H1 (cell line): ENCODE results near the gene ARAP2. TPM values are rescaled to one million over a fixed set of nuclear protein-coding genes. Genes with fewer than 3 reads are reported as not detected.

Experiments
- CTCF ChIA-PET: fragments of 300-600 bp; sonication (Branson Sonifier 250); formaldehyde crosslinking; loops from one replicate; lab custom pipeline; 2021; ENCODE audit not compliant: partially characterized antibody; lab: Charles Lee
- POLR2A ChIA-PET: fragments of 300-600 bp; sonication (Branson Sonifier 250); formaldehyde crosslinking; loops from one replicate; lab custom pipeline; 2021; ENCODE audit warnings: inconsistent platforms; ENCODE audit not compliant: partially characterized antibody; lab: Charles Lee
- DNase-seq, 2 experiments: peaks; one replicate each; pipeline versions ENCODE4 v3.0.0 to v3.0.0-alpha.2; 2010 to 2022; ENCODE audit warnings: low spot score in 2 of 2, low read depth in 1 of 2, mixed read lengths in 1 of 2
- FAIRE-seq: peaks from 2 replicates; lab custom pipeline; 2011; peaks lifted over from hg19 to GRCh38; lab: Jason Lieb, UNC
- H2AFZ ChIP-seq: 2 replicates; pipeline ENCODE4 v1.8.1; 2012; ENCODE audit warnings: low read length, inconsistent platforms
- H2AK5ac ChIP-seq: 2 replicates; pipeline ENCODE4 v1.6.1; 2013; ENCODE audit warnings: low read depth, low read length
- H2BK120ac ChIP-seq: replicated peaks from 2 replicates; pipeline ENCODE3; 2013; ENCODE audit warnings: low read depth, low read length, inconsistent platforms
- H2BK12ac ChIP-seq: 2 replicates; pipeline ENCODE4 v1.6.1; 2013; ENCODE audit warnings: low read depth, low read length
- H2BK15ac ChIP-seq: 2 replicates; pipeline ENCODE4 v1.6.1; 2013; ENCODE audit warnings: low read length
- H2BK20ac ChIP-seq: 2 replicates; pipeline ENCODE4 v1.6.1; 2013; ENCODE audit warnings: low read length
- H2BK5ac ChIP-seq: 2 replicates; pipeline ENCODE4 v1.6.1; 2013; ENCODE audit warnings: low read depth, low read length
- H3K14ac ChIP-seq: 2 replicates; pipeline ENCODE4 v1.6.1; 2013; ENCODE audit warnings: inconsistent platforms; ENCODE audit not compliant: insufficient read length
- H3K18ac ChIP-seq: 2 replicates; pipeline ENCODE4 v1.6.1; 2013; ENCODE audit warnings: low read length; ENCODE audit errors: extremely low read depth
- H3K23ac ChIP-seq: 2 replicates; pipeline ENCODE4 v1.6.1; 2013; ENCODE audit warnings: inconsistent platforms; ENCODE audit not compliant: insufficient read length
- H3K23me2 ChIP-seq: 2 replicates; pipeline ENCODE4 v1.6.1; 2013; ENCODE audit warnings: low read depth, low read length
- H3K27ac ChIP-seq: 2 replicates; pipeline ENCODE4 v1.6.1; 2011; ENCODE audit warnings: low read depth, low read length, inconsistent platforms
- H3K27me3 ChIP-seq, 4 experiments: replicated peaks in 1 of 4; 1 replicate in 1 of 4; 2 replicates in 3 of 4; pipeline versions ENCODE4 v1.6.1 to v1.8.1; 2011 to 2013; ENCODE audit warnings: low read length in 3 of 4, mild to moderate bottlenecking in 3 of 4, inconsistent platforms in 2 of 4, mixed read lengths in 2 of 4, moderate library complexity in 1 of 4; ENCODE audit not compliant: control insufficient read depth in 3 of 4, insufficient read depth in 3 of 4; ENCODE audit errors: extremely low read depth in 1 of 4
- H3K36me3 ChIP-seq, 4 experiments: 2 replicates each; pipeline versions ENCODE4 v1.6.1 to v1.8.1; 2011 to 2013; ENCODE audit warnings: mild to moderate bottlenecking in 4 of 4, low read length in 3 of 4, moderate library complexity in 2 of 4, control low read depth in 1 of 4, inconsistent platforms in 1 of 4; ENCODE audit not compliant: insufficient read depth in 4 of 4, control insufficient read depth in 2 of 4
- H3K4ac ChIP-seq: replicated peaks from 2 replicates; pipeline ENCODE3; 2013; ENCODE audit warnings: low read length, low read depth, mixed read lengths, inconsistent platforms; ENCODE audit not compliant: insufficient read length
- H3K4me1 ChIP-seq, 4 experiments: replicated peaks in 1 of 4; 1 replicate in 1 of 4; 2 replicates in 3 of 4; pipeline versions ENCODE4 v1.6.1 to v1.8.1; 2011 to 2013; ENCODE audit warnings: low read length in 3 of 4, inconsistent platforms in 2 of 4, mixed read lengths in 1 of 4; ENCODE audit not compliant: insufficient read depth in 4 of 4, control insufficient read depth in 3 of 4
- H3K4me2 ChIP-seq, 2 experiments: 2 replicates each; pipeline versions ENCODE4 v1.6.1 to v1.8.1; 2011 to 2013; ENCODE audit warnings: low read depth in 2 of 2, low read length in 2 of 2, control low read depth in 1 of 2, inconsistent platforms in 1 of 2, mild to moderate bottlenecking in 1 of 2; ENCODE audit not compliant: insufficient read depth in 1 of 2
- H3K4me3 ChIP-seq, 4 experiments: fragments of 200-600, 300-600 bp in 1 of 4; sonication (generic), shearing (Covaris generic), sonication (Bioruptor Twin) in 1 of 4; 2 replicates each; pipeline versions ENCODE4 v1.5.1 to v1.8.1; 2011 to 2016; ENCODE audit warnings: low read length in 4 of 4, low read depth in 3 of 4, control low read depth in 2 of 4, inconsistent platforms in 2 of 4, mild to moderate bottlenecking in 2 of 4, mixed read lengths in 1 of 4, moderate library complexity in 1 of 4; ENCODE audit not compliant: insufficient read depth in 2 of 4; ENCODE audit errors: extremely low read depth in 1 of 4
- H3K56ac ChIP-seq: replicated peaks from 2 replicates; pipeline ENCODE3; 2013; ENCODE audit warnings: low read depth, mild to moderate bottlenecking, mixed read lengths, low read length, inconsistent platforms; ENCODE audit not compliant: insufficient read length
- H3K79me1 ChIP-seq: 2 replicates; pipeline ENCODE4 v1.6.1; 2013; ENCODE audit warnings: low read depth, low read length, control low read depth
- H3K79me2 ChIP-seq, 2 experiments: 2 replicates each; pipeline versions ENCODE4 v1.6.1 to v1.8.1; 2012 to 2013; ENCODE audit warnings: low read length in 2 of 2, mild to moderate bottlenecking in 2 of 2, inconsistent platforms in 1 of 2; ENCODE audit not compliant: insufficient read depth in 2 of 2, control insufficient read depth in 1 of 2
- H3K9ac ChIP-seq, 4 experiments: replicated peaks in 1 of 4; 1 replicate in 1 of 4; 2 replicates in 3 of 4; pipeline versions ENCODE4 v1.6.1 to v1.8.1; 2011 to 2013; ENCODE audit warnings: low read depth in 3 of 4, low read length in 3 of 4, control low read depth in 2 of 4, mild to moderate bottlenecking in 2 of 4, moderate library complexity in 2 of 4, inconsistent platforms in 1 of 4; ENCODE audit errors: extremely low read depth in 1 of 4
- H3K9me3 ChIP-seq, 2 experiments: 2 replicates each; pipeline versions ENCODE4 v1.6.1 to v1.8.1; 2012 to 2013; ENCODE audit warnings: mild to moderate bottlenecking in 2 of 2, moderate library complexity in 2 of 2, control low read depth in 1 of 2, inconsistent platforms in 1 of 2, low read depth in 1 of 2, low read length in 1 of 2, mixed read lengths in 1 of 2; ENCODE audit not compliant: insufficient read depth in 2 of 2
- H4K20me1 ChIP-seq, 2 experiments: replicated peaks in 1 of 2; 2 replicates each; pipeline versions ENCODE3 to v1.8.1; 2011 to 2013; ENCODE audit warnings: inconsistent platforms in 2 of 2, low read length in 2 of 2, mild to moderate bottlenecking in 1 of 2; ENCODE audit not compliant: insufficient read depth in 2 of 2, control insufficient read depth in 1 of 2
- H4K5ac ChIP-seq: 2 replicates; pipeline ENCODE4 v1.6.1; 2013; ENCODE audit warnings: low read length, low read depth, mixed read lengths, inconsistent platforms; ENCODE audit not compliant: insufficient read length
- H4K8ac ChIP-seq: 2 replicates; pipeline ENCODE4 v1.8.0; 2013; ENCODE audit warnings: mild to moderate bottlenecking, moderate library complexity, low read length, inconsistent platforms; ENCODE audit not compliant: insufficient read depth; ENCODE audit errors: extremely low read depth
- H4K91ac ChIP-seq: replicated peaks from 2 replicates; pipeline ENCODE3; 2013; ENCODE audit warnings: low read length, mixed read lengths, inconsistent platforms; ENCODE audit not compliant: insufficient read length
- BRCA1 ChIP-seq: IDR thresholded peaks from 2 replicates; pipeline ENCODE4 v1.6.1; 2012; ENCODE audit warnings: low read depth, low read length, improper control_type of control experiment
- CEBPB ChIP-seq: IDR thresholded peaks from 2 replicates; pipeline ENCODE4 v1.6.1; 2012; ENCODE audit warnings: low read depth, low read length
- CREB1 ChIP-seq: IDR thresholded peaks from 2 replicates; pipeline ENCODE4 v1.6.1; 2012; ENCODE audit warnings: inconsistent platforms
- JUN ChIP-seq: IDR thresholded peaks from 2 replicates; pipeline ENCODE4 v1.6.1; 2011; ENCODE audit warnings: low read depth, mild to moderate bottlenecking, improper control_type of control experiment, low read length
- KDM4A ChIP-seq: IDR thresholded peaks from one replicate; pipeline ENCODE4 v1.7.1; 2012; ENCODE audit warnings: low read depth, mild to moderate bottlenecking, moderate library complexity, low read length, inconsistent platforms; ENCODE audit not compliant: severe bottlenecking
- SUZ12 ChIP-seq: fragments of 200-600 bp; sonication (generic); IDR thresholded peaks from 2 replicates; pipeline ENCODE4 v1.6.1; 2012; ENCODE audit warnings: mild to moderate bottlenecking, inconsistent platforms, low read length, moderate library complexity, mixed read lengths
- TBP ChIP-seq: IDR thresholded peaks from 2 replicates; pipeline ENCODE4 v1.6.1; 2011; ENCODE audit warnings: low read depth, low read length, improper control_type of control experiment
- YY1 ChIP-seq: IDR thresholded peaks from 2 replicates; pipeline ENCODE4 v1.6.1; 2011; ENCODE audit warnings: low read depth, mild to moderate bottlenecking, low read length
- WGBS, 2 experiments: shearing (Covaris generic) in 1 of 2; methylation state at CpG; one replicate each; pipeline versions ENCODE4 v1.1.6 to v1.1.7; 2013 to 2015; ENCODE audit warnings: low lambda C conversion rate in 2 of 2, mixed read lengths in 2 of 2, inconsistent platforms in 1 of 2, low coverage in 1 of 2, missing lambda C conversion rate in 1 of 2; ENCODE audit not compliant: insufficient replicate concordance in 2 of 2, insufficient coverage in 1 of 2, insufficient read length in 1 of 2; ENCODE audit errors: extremely low coverage in 1 of 2, missing lambda C conversion rate in 1 of 2; 5-methylcytosine and 5-hydroxymethylcytosine counted together
- polyA plus RNA-seq, 7 experiments: library from polyadenylated mRNA; depleted of rRNA in 3 of 7; stranded (reverse) in 5 of 7; unstranded in 2 of 7; fragments of >200 nt in 5 of 7; fragments of 200-250 nt in 2 of 7; gene quantifications; 1 replicate in 5 of 7; 2 replicates in 1 of 7; 4 replicates in 1 of 7; pipeline versions ENCODE4 v1.2.1 to v1.2.3, GENCODE V29; 2011 to 2013; ENCODE audit warnings: missing spikeins in 2 of 7, mixed read lengths in 2 of 7
- total RNA-seq: library from RNA; stranded (reverse); fragmentation: NEBNext Ultra II Directional; extraction: Animal tissue kit (Norgen Biotek cat#: 25700); gene quantifications from 2 replicates; pipeline ENCODE4 v1.2.1, GENCODE V29; 2021

Gene ARAP2
- total and polyA plus RNA-seq, 2 of the 8 experiments (the other 6 are each of a cell fraction or from before 2014, with no cell fraction given) = 0.15 to 2.3 TPM

DNA sequence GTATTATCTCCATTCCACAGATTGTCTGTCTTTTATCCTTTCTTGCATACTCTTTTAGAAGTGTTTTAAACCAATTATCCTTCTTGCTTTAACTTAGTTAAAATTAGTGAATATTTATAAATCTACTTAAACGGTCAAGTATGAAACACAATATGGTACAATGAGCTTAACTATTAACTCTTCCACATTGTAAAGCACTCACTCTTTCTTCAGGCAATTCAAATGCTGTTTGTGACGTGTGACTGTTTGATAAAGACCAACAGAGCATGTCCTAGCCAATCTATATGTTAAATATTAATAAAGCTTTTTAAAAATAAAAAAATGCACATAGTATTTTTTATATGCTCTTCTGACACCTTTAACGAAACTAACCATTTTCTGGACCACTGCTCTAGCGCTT lies 192.7 kb downstream of the ARAP2 start:
- POLR2A ChIA-PET = no interaction called here
- no peaks in the 10 kb centered on the region for H4K20me1 ChIP-seq
- no peaks in the 10 kb centered on the region; a peak in 1 of 7 replicates for H3K4me1 ChIP-seq
- no peak overlapping the region for H4K8ac ChIP-seq
- no peak overlapping the region for H2AK5ac ChIP-seq
- H3K18ac ChIP-seq = no peak overlapping the region
- no peaks in the 10 kb centered on the region for H3K23me2 ChIP-seq
- H3K27ac ChIP-seq = no peak overlapping the region
- H4K5ac ChIP-seq = no peak overlapping the region
- no peak overlapping the region for H3K56ac ChIP-seq
- FAIRE-seq = no peak
- CTCF ChIA-PET = interaction anchor here (0.6 kb wide), 1 partner anchor 1898 kb away, joined by 3 read pairs; no protein-coding TSS in a partner anchor
- no peak overlapping the region for H2BK15ac ChIP-seq
- no peak overlapping the region for H3K4ac ChIP-seq
- H3K9me3 ChIP-seq = no peaks in the 10 kb centered on the region
- H3K23ac ChIP-seq = no peak overlapping the region
- no peaks in the 10 kb centered on the region for H3K79me1 ChIP-seq
- H2BK12ac ChIP-seq = no peak overlapping the region
- H3K4me2 ChIP-seq = no peak overlapping the region
- H2BK5ac ChIP-seq = no peak overlapping the region
- no peak overlapping the region for H4K91ac ChIP-seq
- H3K4me3 ChIP-seq = no peak overlapping the region
- TF ChIP-seq TBP (no peak), CREB1 (no peak), YY1 (no peak), CEBPB (no peak), SUZ12 (no peak), BRCA1 (no peak), JUN (no peak), KDM4A (no peak)
- no peak overlapping the region for H2AFZ ChIP-seq
- H3K79me2 ChIP-seq = no peaks in the 10 kb centered on the region
- no peaks in the 10 kb centered on the region for H3K27me3 ChIP-seq
- H2BK20ac ChIP-seq = no peak overlapping the region
- no peak for DNase-seq
- no peak overlapping the region for H2BK120ac ChIP-seq
- no peak overlapping the region for H3K9ac ChIP-seq
- WGBS, 2 experiments = 94% methylated on average over 4 of the region's 4 CpGs; no CpG with 5 or more reads in 1 of the 2 experiments
- H3K14ac ChIP-seq = no peak overlapping the region
- no peaks in the 10 kb centered on the region for H3K36me3 ChIP-seq
